A673 (cell line): Measurements from ENCODE around the gene LGR6. TPM values are rescaled to one million over a fixed set of nuclear protein-coding genes. Genes with fewer than 3 reads are reported as not detected.

Experiments
- BruUV-seq: library from RNA; stranded (reverse); fragments of 400-500 nt; replicated peaks from 2 replicates; lab custom pipeline; 2021; lab: Mats Ljungman, UMichigan
- CTCF ChIA-PET: fragments of 300-600 bp; sonication (Branson Sonifier 250); formaldehyde crosslinking; loops from one replicate; lab custom pipeline; 2022; ENCODE audit warnings: antibody characterized with exemption; lab: Charles Lee
- POLR2A ChIA-PET: fragments of 300-600 bp; sonication (Branson Sonifier 250); formaldehyde crosslinking; loops from one replicate; lab custom pipeline; 2022; ENCODE audit warnings: antibody characterized with exemption; ENCODE audit not compliant: low non-redundant PET; lab: Charles Lee
- DNase-seq: peaks from one replicate; pipeline ENCODE4 v3.0.0-alpha.2; 2015; ENCODE audit warnings: low spot score
- H3K27ac ChIP-seq: fragments of 200-600 bp; sonication (generic); 2 replicates; pipeline ENCODE4 v1.5.1; 2016; ENCODE audit warnings: mixed run types, low read depth, mild to moderate bottlenecking, mixed read lengths, antibody characterized with exemption, low read length; ENCODE audit not compliant: poor library complexity, severe bottlenecking
- H3K27me3 ChIP-seq: fragments of 200-600 bp; sonication (generic); replicated peaks from 2 replicates; pipeline ENCODE4 v1.6.1; 2017; ENCODE audit warnings: mixed run types, low read depth, mild to moderate bottlenecking, mixed read lengths, antibody characterized with exemption, low read length; ENCODE audit not compliant: insufficient read depth, poor library complexity
- H3K36me3 ChIP-seq: fragments of 200-600 bp; sonication (generic); 2 replicates; pipeline ENCODE4 v1.6.1; 2016; ENCODE audit warnings: mixed run types, mild to moderate bottlenecking, mixed read lengths, antibody characterized with exemption, low read length; ENCODE audit not compliant: insufficient read depth, poor library complexity, severe bottlenecking
- H3K4me1 ChIP-seq: fragments of 200-600 bp; sonication (generic); 2 replicates; pipeline ENCODE4 v1.6.1; 2017; ENCODE audit warnings: mixed run types, mild to moderate bottlenecking, mixed read lengths, antibody characterized with exemption, low read length; ENCODE audit not compliant: insufficient read depth, poor library complexity, severe bottlenecking
- H3K4me3 ChIP-seq: fragments of 200-600 bp; sonication (generic); 2 replicates; pipeline ENCODE4 v1.5.1; 2016; ENCODE audit warnings: low read depth, mixed run types, mild to moderate bottlenecking, mixed read lengths, low read length; ENCODE audit not compliant: poor library complexity, severe bottlenecking
- H3K9me3 ChIP-seq: fragments of 200-600 bp; sonication (generic); 2 replicates; pipeline ENCODE4 v1.6.1; 2016; ENCODE audit warnings: mixed run types, low read depth, mild to moderate bottlenecking, mixed read lengths, antibody characterized with exemption, low read length; ENCODE audit not compliant: poor library complexity, severe bottlenecking
- CTCF ChIP-seq: fragments of 300-800, 200-600 bp; sonication (generic); conservative IDR thresholded peaks from 2 replicates; pipeline ENCODE4 v1.5.1; 2017; ENCODE audit warnings: low read depth, mild to moderate bottlenecking, antibody characterized with exemption, low read length, moderate library complexity, mixed read lengths
- EZH2 ChIP-seq: fragments of 200-600 bp; sonication (generic); IDR thresholded peaks from 2 replicates; pipeline ENCODE4 v1.6.1; 2017; ENCODE audit warnings: borderline replicate concordance, low read depth, mild to moderate bottlenecking, mixed read lengths, antibody characterized with exemption, low read length; ENCODE audit not compliant: poor library complexity, severe bottlenecking
- intact Hi-C: fragments of 100-400 bp; cut with micrococcal nuclease; formaldehyde crosslinking; loops from one replicate; pipeline ENCODE4 v1.10.0; 2022; ENCODE audit not compliant: unreplicated experiment
- total RNA-seq: library from RNA; stranded (reverse); gene quantifications from 2 replicates; pipeline ENCODE4 v1.2.3, GENCODE V29; 2021

LGR6 gene
- total RNA-seq, 1 experiment from 2014 or later, result not detected

DNA sequence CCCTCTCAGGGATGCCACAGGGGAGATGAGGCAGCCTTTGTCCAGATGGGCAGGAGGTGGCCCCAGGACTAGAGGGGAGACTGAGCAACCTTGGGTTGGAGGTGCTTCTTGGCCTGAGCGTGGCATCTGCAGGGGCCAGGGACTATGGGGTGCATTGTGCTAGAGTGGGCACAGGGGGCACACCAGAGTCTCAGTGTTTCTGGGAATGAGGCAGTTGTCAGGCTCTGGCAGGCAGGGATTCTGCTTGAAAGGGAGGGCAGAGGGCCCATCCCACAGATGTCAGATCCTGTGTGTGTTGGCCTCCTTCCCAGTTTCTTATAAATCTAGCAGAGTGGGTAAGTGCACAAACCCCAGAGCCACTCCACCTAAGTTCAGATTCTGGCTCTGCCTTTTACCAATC, 13.7 kb downstream of the LGR6 start:
- POLR2A ChIA-PET, result no interaction called here
- H3K4me1 ChIP-seq, result no peaks in the 10 kb centered on the region
- no peaks in the 10 kb centered on the region for H3K9me3 ChIP-seq
- no TSS peak for BruUV-seq
- no peak overlapping the region for H3K27ac ChIP-seq
- peak; percentile 61 for DNase-seq
- TF ChIP-seq CTCF (peak; percentile 33; the same call in 1 of the 2 replicates), EZH2 (no peak)
- no peak overlapping the region for H3K4me3 ChIP-seq
- no peaks in the 10 kb centered on the region for H3K36me3 ChIP-seq
- CTCF ChIA-PET, result no interaction called here
- peaks cover 4% of the 10 kb centered on the region for H3K27me3 ChIP-seq
- intact Hi-C loops, result no loop called here

- DNase-seq, result no peak
Observed at GRCh38 chr1:202208351-202208857, 14.8 kb downstream of the LGR6 start.

DNA sequence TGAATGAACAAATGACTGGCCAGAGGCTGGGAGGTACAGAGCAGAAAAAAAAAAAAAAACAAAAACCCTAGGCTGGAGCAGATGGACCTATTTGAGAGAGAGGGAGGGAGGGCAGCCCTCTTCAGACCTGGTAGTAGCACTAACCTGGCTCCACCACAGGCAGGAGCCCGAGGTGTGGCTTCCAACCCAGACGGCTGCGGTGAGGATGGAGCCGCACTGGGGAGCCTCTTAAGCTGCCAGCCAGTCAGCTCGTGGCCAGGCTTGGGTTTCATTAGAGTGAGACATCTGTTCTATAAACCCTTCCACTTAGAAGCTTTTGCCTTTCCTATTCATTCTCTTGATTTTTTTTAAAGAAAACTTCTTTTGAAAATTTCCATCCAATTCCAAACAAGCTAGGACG, 16.8 kb downstream of the LGR6 start:
- Histone ChIP-seq H3K4me3 (no peak overlapping the region), H3K27me3 (peaks cover 35% of the 10 kb centered on the region), H3K36me3 (no peaks in the 10 kb centered on the region), H3K9me3 (no peaks in the 10 kb centered on the region), H3K27ac (no peak overlapping the region), H3K4me1 (peaks cover 4% of the 10 kb centered on the region)
- ChIA-PET POLR2A (no interaction called here), CTCF (no interaction called here)
- peak; percentile 38 for DNase-seq
- intact Hi-C loops, result no loop called here
- TF ChIP-seq EZH2 (no peak), CTCF (0 out of 2 replicates have a peak, but pooled peaks have one; percentile 11)
- no TSS peak for BruUV-seq

More at GRCh38 chr1:202208351-202208857, 14.8 kb downstream of the LGR6 start:
- intact Hi-C loops, result no loop called here
- Histone ChIP-seq H3K4me3 (no peak overlapping the region), H3K27ac (no peak overlapping the region), H3K27me3 (peaks cover 15% of the 10 kb centered on the region), H3K4me1 (no peaks in the 10 kb centered on the region), H3K9me3 (no peaks in the 10 kb centered on the region), H3K36me3 (no peaks in the 10 kb centered on the region)
- no peak for TF ChIP-seq CTCF
- no peak for TF ChIP-seq EZH2
- ChIA-PET POLR2A (no interaction called here), CTCF (no interaction called here)
- BruUV-seq, result no TSS peak
